Heart left ventricle (tissue), 13 donors: Measurements from ENCODE around the gene REEP3.

ENCODE experiments used
- POLR2A ChIP-seq, 2 donors: fragments of 450-650 bp; IDR thresholded peaks; one replicate each; pipeline ENCODE4 v1.6.1; 2017; ENCODE audit warnings: antibody characterized with exemption in 2 of 2, mild to moderate bottlenecking in 2 of 2, moderate library complexity in 2 of 2
- TF ChIP-seq, protein P1 (sequence below), 12 donors: fragments of 200-600 bp; sonication (generic) in 4 of 12; IDR thresholded peaks; one replicate each; pipeline versions ENCODE4 v1.5.0 to v1.8.0; 2018 to 2022; ENCODE audit warnings: antibody characterized with exemption in 12 of 12, mild to moderate bottlenecking in 5 of 12
- donor health status: ischemic (EF 13 %, LVEDD 7.1; RV severe dilation, severe dysfunction).
- donor health status: DM: no; HTN: yes; CAD: no.
- donor health status: DM: no; HTN: no; CAD: no.
- donor health status: ischemic (EF 25% LVEDD 6.9; RV normal size, moderate dysfunction).
- donor health status: ischemic (EF 25% LVEDD 5.7; RV mildly dilated, moderate dysfunction).
- donor health status: ischemic (EF 35%, LVEDD 5.7; RV mildly dilated, moderate dysfunction).
- donor health status: nonischemic (EF 11% LVEDD 7.7; RV severe dilation, severe dysfunction).
- donor health status: DM: yes; HTN: yes; CAD: no.
- donor health status: PGD.
- donor health status: ischemic (EF 29% LVEDD 5.4; RV normal size, mild dysfunction).
- donor health status: nonischemic (EF 23%, LVEDD 6.1; RV moderate dilation, normal function).

DNA sequence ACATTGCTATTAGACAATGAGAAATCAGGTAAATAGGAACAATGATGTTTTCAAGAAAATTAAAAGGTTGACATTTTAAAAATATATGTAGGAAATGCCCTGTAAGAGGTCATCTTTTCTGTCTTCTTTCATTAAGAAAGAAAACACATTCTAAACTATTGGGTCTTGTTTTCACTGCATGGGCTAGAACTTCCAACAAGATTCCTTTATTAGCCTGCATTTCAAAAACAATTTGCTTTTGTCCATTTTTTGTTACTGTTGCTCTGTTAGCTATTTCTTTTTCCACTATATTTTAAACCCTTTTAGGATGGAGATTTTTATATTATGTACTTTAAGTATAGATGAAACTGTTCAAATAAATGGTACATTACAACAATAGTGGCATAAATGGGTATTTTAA lies 9.2 kb downstream of the REEP3 start:
- TF ChIP-seq, protein P1, sequence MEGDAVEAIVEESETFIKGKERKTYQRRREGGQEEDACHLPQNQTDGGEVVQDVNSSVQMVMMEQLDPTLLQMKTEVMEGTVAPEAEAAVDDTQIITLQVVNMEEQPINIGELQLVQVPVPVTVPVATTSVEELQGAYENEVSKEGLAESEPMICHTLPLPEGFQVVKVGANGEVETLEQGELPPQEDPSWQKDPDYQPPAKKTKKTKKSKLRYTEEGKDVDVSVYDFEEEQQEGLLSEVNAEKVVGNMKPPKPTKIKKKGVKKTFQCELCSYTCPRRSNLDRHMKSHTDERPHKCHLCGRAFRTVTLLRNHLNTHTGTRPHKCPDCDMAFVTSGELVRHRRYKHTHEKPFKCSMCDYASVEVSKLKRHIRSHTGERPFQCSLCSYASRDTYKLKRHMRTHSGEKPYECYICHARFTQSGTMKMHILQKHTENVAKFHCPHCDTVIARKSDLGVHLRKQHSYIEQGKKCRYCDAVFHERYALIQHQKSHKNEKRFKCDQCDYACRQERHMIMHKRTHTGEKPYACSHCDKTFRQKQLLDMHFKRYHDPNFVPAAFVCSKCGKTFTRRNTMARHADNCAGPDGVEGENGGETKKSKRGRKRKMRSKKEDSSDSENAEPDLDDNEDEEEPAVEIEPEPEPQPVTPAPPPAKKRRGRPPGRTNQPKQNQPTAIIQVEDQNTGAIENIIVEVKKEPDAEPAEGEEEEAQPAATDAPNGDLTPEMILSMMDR (IDR thresholded peaks at IDR 0.05), result no peak
- no peak for TF ChIP-seq POLR2A (IDR thresholded peaks at IDR 0.05)
